H9 (cell line): ENCODE results near the gene SEC23A. TPM values are rescaled to one million over a fixed set of nuclear protein-coding genes. Genes with fewer than 3 reads are reported as not detected.

Source experiments
- DNase-seq: peaks from one replicate; pipeline ENCODE4 v3.0.0-alpha.2; 2017
- H2AFZ ChIP-seq: one replicate; pipeline ENCODE4 v1.6.1; 2013; ENCODE audit warnings: mild to moderate bottlenecking, low read length, control low read depth, moderate library complexity
- H2AK5ac ChIP-seq: 2 replicates; pipeline ENCODE4 v1.6.1; 2013; ENCODE audit warnings: low read length, control low read depth, mixed read lengths; ENCODE audit not compliant: insufficient read length
- H2BK120ac ChIP-seq: one replicate; pipeline ENCODE4 v1.6.1; 2013; ENCODE audit warnings: low read depth, mild to moderate bottlenecking, low read length, control low read depth, inconsistent platforms; ENCODE audit not compliant: poor library complexity, severe bottlenecking
- H2BK12ac ChIP-seq: 2 replicates; pipeline ENCODE4 v1.6.1; 2013; ENCODE audit warnings: low read length, control low read depth, mixed read lengths, low read depth; ENCODE audit not compliant: insufficient read length
- H2BK15ac ChIP-seq: 2 replicates; pipeline ENCODE4 v1.6.1; 2013; ENCODE audit warnings: low read depth, low read length, control low read depth
- H2BK20ac ChIP-seq: one replicate; pipeline ENCODE4 v1.6.1; 2013; ENCODE audit warnings: low read depth, mild to moderate bottlenecking, low read length, control low read depth, inconsistent platforms; ENCODE audit not compliant: poor library complexity, severe bottlenecking
- H2BK5ac ChIP-seq: 2 replicates; pipeline ENCODE4 v1.6.1; 2013; ENCODE audit warnings: low read length, control low read depth, mixed read lengths; ENCODE audit not compliant: insufficient read length
- H3K14ac ChIP-seq: 2 replicates; pipeline ENCODE4 v1.6.1; 2013; ENCODE audit warnings: low read length, control low read depth; ENCODE audit not compliant: insufficient read depth
- H3K18ac ChIP-seq: 2 replicates; pipeline ENCODE4 v1.6.1; 2013; ENCODE audit warnings: low read depth, mild to moderate bottlenecking, mixed read lengths, low read length, control low read depth; ENCODE audit not compliant: insufficient read length
- H3K23ac ChIP-seq: 2 replicates; pipeline ENCODE4 v1.6.1; 2013; ENCODE audit warnings: low read length, control low read depth, mixed read lengths, low read depth; ENCODE audit not compliant: insufficient read length
- H3K23me2 ChIP-seq: 2 replicates; pipeline ENCODE4 v1.6.1; 2013; ENCODE audit warnings: low read depth, mild to moderate bottlenecking, mixed read lengths, low read length, control low read depth; ENCODE audit not compliant: insufficient read length, poor library complexity, severe bottlenecking
- H3K27ac ChIP-seq: 2 replicates; pipeline ENCODE4 v1.5.1; 2013; ENCODE audit warnings: low read length, control low read depth, mixed read lengths, low read depth; ENCODE audit not compliant: insufficient read length
- H3K27me3 ChIP-seq: 2 replicates; pipeline ENCODE4 v1.6.1; 2013; ENCODE audit warnings: low read length, control low read depth, inconsistent platforms; ENCODE audit not compliant: insufficient read depth
- H3K4ac ChIP-seq: 2 replicates; pipeline ENCODE4 v1.6.1; 2013; ENCODE audit warnings: low read depth, mild to moderate bottlenecking, control low read depth, inconsistent platforms, low read length, moderate library complexity
- H3K4me1 ChIP-seq: 2 replicates; pipeline ENCODE4 v1.6.1; 2013; ENCODE audit warnings: low read length, control low read depth, inconsistent platforms; ENCODE audit not compliant: insufficient read depth
- H3K4me2 ChIP-seq: 2 replicates; pipeline ENCODE4 v1.6.1; 2013; ENCODE audit warnings: low read length, control low read depth, mixed read lengths; ENCODE audit not compliant: insufficient read length, insufficient read depth
- H3K56ac ChIP-seq: 2 replicates; pipeline ENCODE4 v1.6.1; 2013; ENCODE audit warnings: low read depth, mild to moderate bottlenecking, mixed read lengths, low read length, control low read depth; ENCODE audit not compliant: insufficient read length
- H3K79me1 ChIP-seq: 2 replicates; pipeline ENCODE4 v1.6.1; 2013; ENCODE audit warnings: low read depth, mild to moderate bottlenecking, moderate library complexity, low read length, control low read depth, inconsistent platforms; ENCODE audit not compliant: insufficient read depth, poor library complexity, severe bottlenecking
- H3K79me2 ChIP-seq: 2 replicates; pipeline ENCODE4 v1.6.1; 2013; ENCODE audit warnings: low read length, control low read depth, inconsistent platforms; ENCODE audit not compliant: insufficient read depth
- H3K9ac ChIP-seq: 2 replicates; pipeline ENCODE4 v1.6.1; 2013; ENCODE audit warnings: low read length, control low read depth, mixed read lengths; ENCODE audit not compliant: insufficient read length; ENCODE audit errors: extremely low read depth
- H3K9me3 ChIP-seq: one replicate; pipeline ENCODE4 v1.6.1; 2013; ENCODE audit warnings: low read depth, low read length, inconsistent platforms; ENCODE audit not compliant: control insufficient read depth
- H3T11ph ChIP-seq: one replicate; pipeline ENCODE4 v1.6.1; 2013; ENCODE audit warnings: mild to moderate bottlenecking, low read length, control low read depth, inconsistent platforms
- H4K20me1 ChIP-seq: one replicate; pipeline ENCODE4 v1.6.1; 2013; ENCODE audit not compliant: control insufficient read depth, insufficient read length, insufficient read depth
- H4K5ac ChIP-seq: 2 replicates; pipeline ENCODE4 v1.6.1; 2013; ENCODE audit warnings: low read depth, mild to moderate bottlenecking, mixed read lengths, low read length, control low read depth; ENCODE audit not compliant: insufficient read length
- H4K8ac ChIP-seq: replicated peaks from 2 replicates; pipeline ENCODE4 v1.6.1; 2013; ENCODE audit warnings: low read length, control low read depth, mixed read lengths, low read depth; ENCODE audit not compliant: insufficient read length
- H4K91ac ChIP-seq: 2 replicates; pipeline ENCODE4 v1.6.1; 2013; ENCODE audit warnings: low read depth, mild to moderate bottlenecking, moderate library complexity, mixed read lengths, low read length, control low read depth; ENCODE audit not compliant: insufficient read length
- H3K27ac Mint-ChIP-seq, 3 experiments: 2 replicates in 2 of 3; 3 replicates in 1 of 3; pipeline ENCODE4 v1.8.0; 2020 to 2021; ENCODE audit warnings: mixed read lengths in 3 of 3, mild to moderate bottlenecking in 1 of 3, moderate library complexity in 1 of 3
- H3K27me3 Mint-ChIP-seq: 2 replicates; pipeline ENCODE4 v1.8.0; 2021; ENCODE audit warnings: low read depth, mild to moderate bottlenecking, moderate library complexity, mixed read lengths
- H3K36me3 Mint-ChIP-seq, 3 experiments: 2 replicates in 2 of 3; 3 replicates in 1 of 3; pipeline ENCODE4 v1.8.0; 2020 to 2021; ENCODE audit warnings: low read depth in 3 of 3, mixed read lengths in 3 of 3; ENCODE audit not compliant: insufficient read depth in 1 of 3
- H3K4me1 Mint-ChIP-seq, 2 experiments: 2 replicates each; pipeline ENCODE4 v1.8.0; 2020; ENCODE audit warnings: mixed read lengths in 2 of 2
- H3K4me3 Mint-ChIP-seq, 2 experiments: 2 replicates in 1 of 2; 3 replicates in 1 of 2; pipeline ENCODE4 v1.8.0; 2020 to 2021; ENCODE audit warnings: mild to moderate bottlenecking in 2 of 2, mixed read lengths in 2 of 2, moderate library complexity in 1 of 2
- H3K9me3 Mint-ChIP-seq, 2 experiments: 2 replicates in 1 of 2; 3 replicates in 1 of 2; pipeline ENCODE4 v1.8.0; 2020; ENCODE audit warnings: mild to moderate bottlenecking in 2 of 2, mixed read lengths in 2 of 2, moderate library complexity in 1 of 2
- CTCF ChIP-seq: fragments of 200-600 bp; sonication (generic); conservative IDR thresholded peaks from 3 replicates; pipeline ENCODE4 v1.8.0; 2021; ENCODE audit warnings: antibody characterized with exemption, mild to moderate bottlenecking
- WGBS: extraction: QIAGEN DNeasy Blood & Tissue Kit; methylation state at CpG from one replicate; pipeline ENCODE4 v1.1.7; 2013; ENCODE audit warnings: missing lambda C conversion rate, low lambda C conversion rate, mixed read lengths; ENCODE audit not compliant: insufficient read length; ENCODE audit errors: extremely low coverage; 5-methylcytosine and 5-hydroxymethylcytosine counted together
- total RNA-seq: library from RNA; stranded (reverse); gene quantifications from 2 replicates; pipeline ENCODE4 v1.2.1, GENCODE V29; 2021

SEC23A gene
- total RNA-seq, 1 experiment from 2014 or later, result 55.3 TPM

- no peak within 1 kb of the TSS for H4K8ac ChIP-seq
- WGBS, result no CpG with 5 or more reads among the region's 40 CpGs
- no peak within 1 kb of the TSS for H3K4ac ChIP-seq
- no peak within 1 kb of the TSS for H3K14ac ChIP-seq
- no peaks in the 10 kb centered on the region; the same call in 1 of the 2 replicates for H3K79me2 ChIP-seq
- peak within 1 kb of the TSS; percentile 92 to 94 for H3K4me3 Mint-ChIP-seq
- H3K4me2 ChIP-seq, result peak within 1 kb of the TSS; percentile 69
- no peaks in the 10 kb centered on the region for H3K27me3 Mint-ChIP-seq
- no peaks in the 10 kb centered on the region for H3K9me3 ChIP-seq
- H3K9ac ChIP-seq, result peak within 1 kb of the TSS; percentile 76
- no peak within 1 kb of the TSS for H2BK5ac ChIP-seq
- H3K36me3 Mint-ChIP-seq, result peaks cover 10 to 29% (median 19%) of the 10 kb centered on the region in 3 experiments; a peak in 6 of 7 replicates
- no peak within 1 kb of the TSS for H3K23ac ChIP-seq
- no peak within 1 kb of the TSS for H2BK15ac ChIP-seq
- no peak within 1 kb of the TSS for H2AK5ac ChIP-seq
- H3K18ac ChIP-seq, result no peak within 1 kb of the TSS
- H3K27ac ChIP-seq, result no peak within 1 kb of the TSS
- no peak within 1 kb of the TSS for H2BK120ac ChIP-seq
- TF ChIP-seq CTCF, result no peak
- no peaks in the 10 kb centered on the region for H3K27me3 ChIP-seq
- no peaks in the 10 kb centered on the region for H4K20me1 ChIP-seq
- peaks cover 8 to 13% of the 10 kb centered on the region in 2 experiments for H3K4me1 Mint-ChIP-seq
- H3K27ac Mint-ChIP-seq, result peak within 1 kb of the TSS; percentile 72 to 97 (median 96)
- H3K4me1 ChIP-seq, result no peaks in the 10 kb centered on the region; the same call in 1 of the 2 replicates
- no peak within 1 kb of the TSS for H4K5ac ChIP-seq
- DNase-seq, result peak; percentile 92
- peak within 1 kb of the TSS; percentile 90 for H2AFZ ChIP-seq
- no peak within 1 kb of the TSS for H4K91ac ChIP-seq
- no peaks in the 10 kb centered on the region; a peak in 1 of 5 replicates for H3K9me3 Mint-ChIP-seq
- H3K79me1 ChIP-seq, result no peaks in the 10 kb centered on the region
- no peak within 1 kb of the TSS for H2BK20ac ChIP-seq
- H2BK12ac ChIP-seq, result no peak within 1 kb of the TSS
- H3K56ac ChIP-seq, result no peak within 1 kb of the TSS
- no peaks in the 10 kb centered on the region for H3K23me2 ChIP-seq
- no peak within 1 kb of the TSS for H3T11ph ChIP-seq
These were observed 11.2 kb upstream of the SEC23A start, which contains the start of gene GEMIN2 for GRCh38 chr14:39114073-39114838. Gene GEMIN2 (plus strand): TSS chr14:39114323. CDS start chr14:39114339, 16 bp downstream.
